Loucy (cell line): ENCODE results near the gene MIGA1.
"Not testable (repeated sequence)": the region's sequence is repeated elsewhere in the genome, so short reads cannot be mapped to it uniquely, and the experiment has no call there.

Experiments used
- H2AFZ ChIP-seq: fragments of 200-600 bp; sonication (generic); 2 replicates; pipeline ENCODE4 v1.6.0; 2016; ENCODE audit warnings: antibody characterized with exemption, mild to moderate bottlenecking, low read length, moderate library complexity
- H3F3A ChIP-seq: fragments of 200-600 bp; 2 replicates; pipeline ENCODE4 v1.6.0; 2016; ENCODE audit warnings: antibody characterized with exemption, low read depth, mild to moderate bottlenecking
- H3K27me3 ChIP-seq: fragments of 200-600 bp; sonication (generic); 2 replicates; pipeline ENCODE4 v1.6.1; 2014; ENCODE audit warnings: low read length, mild to moderate bottlenecking; ENCODE audit not compliant: insufficient read depth, poor library complexity, severe bottlenecking
- H3K36me3 ChIP-seq: fragments of 200-600 bp; sonication (generic); 2 replicates; pipeline ENCODE4 v1.6.1; 2016; ENCODE audit warnings: low read length; ENCODE audit not compliant: insufficient read depth
- H3K4me1 ChIP-seq: fragments of 200-600 bp; sonication (generic); 2 replicates; pipeline ENCODE4 v1.5.1; 2014; ENCODE audit warnings: low read length, mild to moderate bottlenecking; ENCODE audit not compliant: insufficient read depth, poor library complexity, severe bottlenecking
- H3K4me2 ChIP-seq: fragments of 200-600 bp; sonication (generic); 2 replicates; pipeline ENCODE4 v1.6.0; 2014; ENCODE audit warnings: antibody characterized with exemption, low read length, low read depth, mild to moderate bottlenecking; ENCODE audit not compliant: poor library complexity, severe bottlenecking
- H3K4me3 ChIP-seq: fragments of 200-600 bp; sonication (generic); 2 replicates; pipeline ENCODE4 v1.5.1; 2014; ENCODE audit warnings: low read length, mild to moderate bottlenecking, mixed read lengths; ENCODE audit not compliant: poor library complexity, severe bottlenecking
- H3K79me2 ChIP-seq: fragments of 200-600 bp; sonication (generic); 2 replicates; pipeline ENCODE4 v1.6.1; 2014; ENCODE audit warnings: low read length; ENCODE audit not compliant: insufficient read depth
- H3K9ac ChIP-seq: fragments of 200-600 bp; sonication (generic); 2 replicates; pipeline ENCODE4 v1.6.0; 2014; ENCODE audit warnings: mild to moderate bottlenecking, low read depth, low read length, moderate library complexity; ENCODE audit not compliant: poor library complexity, severe bottlenecking
- H3K9me2 ChIP-seq: fragments of 200-600 bp; sonication (generic); replicated peaks from 2 replicates; pipeline ENCODE4 v1.6.1; 2016; ENCODE audit warnings: low read depth, low read length, mixed read lengths
- H3K9me3 ChIP-seq: fragments of 200-600 bp; sonication (generic); 2 replicates; pipeline ENCODE4 v1.6.1; 2014; ENCODE audit warnings: mild to moderate bottlenecking, antibody characterized with exemption, low read length, low read depth; ENCODE audit not compliant: insufficient read depth
- H4K20me1 ChIP-seq: fragments of 200-600 bp; sonication (generic); 2 replicates; pipeline ENCODE4 v1.6.0; 2014; ENCODE audit warnings: antibody characterized with exemption, low read length, mild to moderate bottlenecking; ENCODE audit not compliant: insufficient read depth, poor library complexity, severe bottlenecking
- CTCF ChIP-seq: fragments of 200-600 bp; sonication (generic); conservative IDR thresholded peaks from 2 replicates; pipeline ENCODE4 v1.5.1; 2014; ENCODE audit warnings: mild to moderate bottlenecking, antibody characterized with exemption, low read length
- EZH2phosphoT487 ChIP-seq: fragments of 200-600 bp; IDR thresholded peaks from 2 replicates; pipeline ENCODE4 v1.6.1; 2018; ENCODE audit warnings: antibody characterized with exemption, mild to moderate bottlenecking, moderate library complexity, borderline replicate concordance

MIGA1 gene

DNA sequence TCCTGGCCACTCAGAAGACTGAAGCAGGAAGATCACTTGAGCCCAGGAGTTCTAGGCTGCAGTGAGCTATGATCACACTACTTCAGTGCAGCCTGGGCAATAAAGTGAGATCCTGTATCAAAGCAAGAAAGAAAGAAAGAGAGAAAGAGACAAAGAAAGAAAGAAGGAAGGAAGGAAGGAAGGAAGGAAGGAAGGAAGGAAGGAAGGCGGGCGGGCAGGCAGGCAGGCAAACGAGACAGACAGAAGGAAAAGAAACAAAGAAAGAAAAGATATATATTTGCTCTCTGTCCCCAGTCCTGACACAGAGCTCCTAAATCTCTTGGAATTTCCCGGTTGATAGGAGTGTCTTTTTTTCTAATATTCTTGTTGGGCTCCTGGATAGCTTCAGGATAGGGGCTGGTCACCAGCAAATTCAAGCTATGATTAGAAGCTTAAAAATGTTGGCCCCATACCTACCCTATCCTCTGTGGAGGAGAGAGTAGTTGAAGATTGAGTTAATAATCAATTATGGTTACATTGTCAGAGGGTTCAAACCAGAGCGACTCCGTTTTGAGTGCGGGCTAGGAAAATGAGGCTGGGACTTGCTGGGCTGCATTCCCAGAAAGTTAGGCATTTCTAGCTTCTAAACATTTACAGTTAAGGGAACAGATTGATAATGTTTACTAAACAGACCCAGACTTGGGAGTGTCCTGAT, 3.3 kb upstream of the MIGA1 start:
- Histone ChIP-seq H3K27me3 (no peaks in the 10 kb centered on the region), H3F3A (0 out of 2 replicates have a peak, but pooled peaks cover under 1% of the 10 kb centered on the region), H3K79me2 (peaks cover 17% of the 10 kb centered on the region), H3K9ac (no peak overlapping the region), H3K9me3 (no peaks in the 10 kb centered on the region), H3K9me2 (no peaks in the 10 kb centered on the region), H3K36me3 (no peaks in the 10 kb centered on the region), H2AFZ (no peak overlapping the region), H3K4me3 (no peak overlapping the region), H4K20me1 (peaks cover 2% of the 10 kb centered on the region), H3K4me2 (no peak overlapping the region), H3K4me1 (peaks cover 14% of the 10 kb centered on the region)
- TF ChIP-seq EZH2phosphoT487, result no peak
- TF ChIP-seq CTCF, result no peak

DNA sequence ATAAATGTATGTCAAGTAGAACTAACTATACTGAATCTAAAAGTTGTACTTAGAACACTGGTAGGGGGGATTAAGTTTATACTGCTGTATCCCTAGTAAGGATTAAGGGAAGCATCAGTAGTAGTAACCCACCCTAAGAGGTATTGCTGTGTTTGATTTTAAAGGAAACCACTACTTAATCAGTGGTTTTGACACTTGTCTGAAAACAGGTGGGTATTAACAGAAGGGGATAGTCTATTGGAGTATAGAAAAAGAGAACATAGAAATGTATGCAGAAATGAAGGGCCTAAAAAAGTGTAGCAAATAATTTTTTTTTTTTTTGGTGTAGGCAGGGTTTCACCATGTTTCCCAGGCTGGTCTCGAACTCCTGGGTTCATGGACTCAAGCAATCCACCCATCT, 2.2 kb downstream of the MIGA1 start:
- Histone ChIP-seq H3K4me3 (peak overlapping the region; percentile 99), H2AFZ (no peak overlapping the region), H3F3A (0 out of 2 replicates have a peak, but pooled peaks cover 7% of the 10 kb centered on the region), H3K79me2 (peaks cover 40% of the 10 kb centered on the region), H3K9me3 (no peaks in the 10 kb centered on the region), H3K9ac (peak overlapping the region; percentile 43), H3K27me3 (no peaks in the 10 kb centered on the region), H4K20me1 (peaks cover 16% of the 10 kb centered on the region), H3K4me1 (peaks cover 35% of the 10 kb centered on the region), H3K4me2 (peak overlapping the region; percentile 93), H3K9me2 (no peaks in the 10 kb centered on the region), H3K36me3 (peaks cover 7% of the 10 kb centered on the region; the same call in 1 of the 2 replicates)
- no peak for TF ChIP-seq EZH2phosphoT487

GRCh38 chr1:77783141-77783540, 3.7 kb downstream of the MIGA1 start:
- Histone ChIP-seq H3K27me3 (no peaks in the 10 kb centered on the region), H3K36me3 (peaks cover 7% of the 10 kb centered on the region; the same call in 1 of the 2 replicates), H3K4me3 (no peak overlapping the region), H3K4me2 (peak overlapping the region; percentile 93), H3K9me2 (no peaks in the 10 kb centered on the region), H3K4me1 (peaks cover 35% of the 10 kb centered on the region), H4K20me1 (peaks cover 16% of the 10 kb centered on the region), H3K79me2 (peaks cover 40% of the 10 kb centered on the region), H3K9me3 (no peaks in the 10 kb centered on the region), H3F3A (0 out of 2 replicates have a peak, but pooled peaks cover 7% of the 10 kb centered on the region), H3K9ac (no peak overlapping the region), H2AFZ (no peak overlapping the region)
- no peak for TF ChIP-seq CTCF

DNA sequence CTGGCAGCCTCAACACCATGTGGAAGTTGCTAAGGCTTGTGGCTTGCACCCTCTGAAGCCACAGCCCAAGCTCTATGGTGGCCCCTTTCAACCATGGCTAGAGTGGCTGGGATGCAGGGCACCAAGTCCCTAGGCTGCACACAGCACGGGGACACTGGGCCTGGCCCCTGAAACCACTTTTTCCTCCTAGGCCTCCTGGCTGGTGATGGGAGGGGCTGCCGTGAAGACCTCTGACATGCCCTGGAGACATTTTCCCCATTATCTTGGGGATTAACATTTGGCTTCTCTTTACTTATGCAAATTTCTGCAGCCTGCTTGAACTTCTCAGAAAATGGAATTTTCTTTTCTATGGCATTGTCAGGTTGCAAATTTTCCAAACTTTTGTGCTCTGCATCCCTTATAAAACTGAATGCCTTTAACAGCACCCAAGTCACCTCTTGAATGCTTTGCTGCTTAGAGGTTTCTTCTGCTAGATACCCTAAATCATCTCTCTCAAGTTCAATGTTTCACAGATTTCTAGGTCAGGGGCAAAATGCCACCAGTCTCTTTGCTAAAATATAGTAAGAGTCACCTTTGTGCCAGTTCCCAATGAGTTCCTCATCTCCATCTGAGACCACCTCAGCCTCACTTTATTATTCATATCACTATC, 6.8 kb downstream of the MIGA1 start:
- H3K27me3 ChIP-seq, H3K9ac ChIP-seq, H3K9me2 ChIP-seq, H3K9me3 ChIP-seq, H2AFZ ChIP-seq, H3K4me3 ChIP-seq, H3F3A ChIP-seq, H3K4me2 ChIP-seq: not testable (repeated sequence)
- Histone ChIP-seq H4K20me1 (peaks cover 14% of the 10 kb centered on the region), H3K79me2 (peaks cover 23% of the 10 kb centered on the region), H3K36me3 (peaks cover 13% of the 10 kb centered on the region; the same call in 1 of the 2 replicates), H3K4me1 (peaks cover 21% of the 10 kb centered on the region)
